HG03457 (cell line): Measurements from ENCODE around the gene CNPY3.
"Not testable (repeated sequence)": the region's sequence is repeated elsewhere in the genome, so short reads cannot be mapped to it uniquely, and the experiment has no call there.

Source experiments
- ATAC-seq: cut with Tn5 transposase; IDR thresholded peaks from one replicate; pipeline ENCODE4 v1.9.1; 2021; ENCODE audit warnings: moderate number of reproducible peaks; ENCODE audit not compliant: unreplicated experiment

The CNPY3 gene

GRCh38 chr6:42914546-42914945 is 14.7 kb upstream of the CNPY3 start:
- ATAC-seq = no peak

DNA sequence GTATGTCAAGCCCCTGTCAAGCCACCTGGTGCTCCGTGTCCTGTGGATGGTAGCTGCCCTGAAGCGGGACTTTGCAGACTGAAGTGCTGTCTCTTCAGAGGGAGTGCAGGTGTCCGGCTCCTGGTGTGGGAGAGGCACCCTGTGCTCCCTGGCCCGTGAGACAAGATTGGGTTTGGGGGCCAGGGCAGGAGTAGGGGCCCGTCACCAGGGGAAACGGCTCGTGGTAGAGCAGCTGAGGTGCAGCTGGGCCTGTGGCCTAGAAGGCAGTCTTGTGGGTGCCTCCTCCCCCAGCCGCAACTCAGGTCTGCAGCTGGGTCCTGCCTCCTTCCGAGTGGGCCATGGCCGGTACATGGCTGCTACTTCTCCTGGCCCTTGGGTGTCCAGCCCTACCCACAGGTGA is 13.5 kb upstream of the CNPY3 start, which contains the start of gene PTCRA:
Gene PTCRA (plus strand): TSS at position 322 of the 400 bp plus-strand sequence. CDS start 17 bp downstream, at position 339.
- no peak for ATAC-seq

DNA sequence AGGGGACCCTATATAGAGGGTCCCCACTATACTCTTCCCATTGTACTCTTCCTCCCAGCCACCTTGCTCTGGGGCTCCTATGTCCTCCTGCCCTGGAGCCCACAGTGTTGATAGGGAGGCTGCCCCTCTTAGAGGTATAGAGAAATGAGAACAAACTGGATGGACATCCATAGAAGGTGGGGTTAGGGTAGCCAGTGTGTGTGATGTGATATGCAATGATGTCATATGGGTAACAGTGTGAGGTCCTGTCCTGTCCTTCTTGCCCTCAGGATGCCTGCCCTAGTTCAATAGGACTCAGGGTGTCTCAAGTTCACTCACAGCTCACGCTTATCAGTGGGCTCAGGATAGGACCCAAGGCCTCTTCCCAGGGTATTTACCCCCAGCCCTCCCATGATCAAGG is 13.0 kb upstream of the CNPY3 start:
- no peak for ATAC-seq

DNA sequence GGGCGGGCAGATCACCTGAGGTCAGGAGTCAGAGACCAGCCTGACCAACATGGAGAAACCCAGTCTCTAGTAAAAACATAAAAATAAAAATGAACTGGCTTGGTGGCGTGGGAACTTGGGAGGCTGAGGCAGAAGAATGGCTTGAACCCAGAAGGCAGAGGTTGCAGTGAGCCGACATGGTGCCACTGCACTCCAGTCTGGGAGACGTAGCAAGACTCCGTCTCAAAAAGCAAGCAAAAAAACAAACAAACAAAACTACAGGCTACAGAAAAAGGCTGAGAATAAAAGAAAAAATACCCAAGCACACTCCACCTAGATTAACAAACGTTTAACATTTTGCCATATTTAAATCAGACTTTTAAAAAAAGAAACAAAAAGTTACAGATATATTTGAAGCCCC is 7.5 kb upstream of the CNPY3 start:
- no peak for ATAC-seq

GRCh38 chr6:42923666-42924065 is 5.6 kb upstream of the CNPY3 start:
- no peak for ATAC-seq

- ATAC-seq = no peak
Observed at GRCh38 chr6:42925248-42925857, 3.9 kb upstream of the CNPY3 start.

DNA sequence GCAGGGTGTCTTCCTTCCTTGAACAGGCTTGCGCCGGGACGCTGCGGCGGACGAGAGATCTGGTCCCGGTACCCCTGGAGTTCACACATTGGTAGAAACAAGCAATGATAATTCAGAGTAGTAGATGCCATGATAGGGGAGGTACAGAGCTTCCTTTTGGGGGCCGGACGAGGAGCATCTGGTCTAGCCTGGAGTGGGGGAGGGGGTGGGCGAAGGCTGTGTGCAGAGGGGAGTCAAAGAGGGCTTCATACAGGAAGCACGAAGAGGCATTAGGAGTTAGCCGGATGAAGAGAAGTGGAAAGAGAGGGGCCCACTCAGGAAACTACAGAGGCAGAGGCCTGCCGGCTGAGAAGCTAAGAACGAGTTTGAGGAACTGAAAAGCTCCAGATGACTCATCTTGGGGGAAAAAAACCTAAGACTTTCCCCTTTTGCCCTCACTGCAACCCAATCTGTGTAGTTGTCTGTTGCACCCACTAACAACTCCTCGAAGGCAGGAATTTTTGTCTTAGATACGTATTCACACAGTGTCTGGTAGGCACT is 611 bp downstream of the CNPY3 start:
- ATAC-seq = peak; percentile 38

DNA sequence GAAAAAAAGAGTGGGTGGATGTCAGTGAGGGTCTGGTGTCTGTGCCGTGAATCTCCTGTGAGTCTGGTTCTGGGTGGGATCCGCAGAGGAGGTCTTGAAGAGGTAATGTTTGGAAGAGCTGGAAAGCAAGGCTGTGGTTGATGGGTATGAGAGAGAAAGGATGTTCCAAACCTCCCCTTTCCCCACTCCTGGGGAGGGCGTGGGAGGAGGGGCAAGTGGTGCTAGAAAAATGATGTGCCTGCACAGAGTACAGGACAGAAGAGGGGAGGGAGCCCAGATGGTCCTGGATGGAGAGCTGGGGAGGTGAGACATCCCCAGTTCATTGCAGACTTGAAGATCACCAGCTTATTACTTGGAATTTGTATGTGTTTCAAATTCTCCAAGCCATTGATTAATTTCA is 3.1 kb downstream of the CNPY3 start:
- no peak for ATAC-seq

GRCh38 chr6:42933205-42933604 is 3.9 kb downstream of the CNPY3 start:
- no peak for ATAC-seq

- no peak for ATAC-seq
Observed at GRCh38 chr6:42935322-42935721, 6.0 kb downstream of the CNPY3 start.

- ATAC-seq = no peak
Observed at GRCh38 chr6:42936398-42936797, 7.1 kb downstream of the CNPY3 start.

DNA sequence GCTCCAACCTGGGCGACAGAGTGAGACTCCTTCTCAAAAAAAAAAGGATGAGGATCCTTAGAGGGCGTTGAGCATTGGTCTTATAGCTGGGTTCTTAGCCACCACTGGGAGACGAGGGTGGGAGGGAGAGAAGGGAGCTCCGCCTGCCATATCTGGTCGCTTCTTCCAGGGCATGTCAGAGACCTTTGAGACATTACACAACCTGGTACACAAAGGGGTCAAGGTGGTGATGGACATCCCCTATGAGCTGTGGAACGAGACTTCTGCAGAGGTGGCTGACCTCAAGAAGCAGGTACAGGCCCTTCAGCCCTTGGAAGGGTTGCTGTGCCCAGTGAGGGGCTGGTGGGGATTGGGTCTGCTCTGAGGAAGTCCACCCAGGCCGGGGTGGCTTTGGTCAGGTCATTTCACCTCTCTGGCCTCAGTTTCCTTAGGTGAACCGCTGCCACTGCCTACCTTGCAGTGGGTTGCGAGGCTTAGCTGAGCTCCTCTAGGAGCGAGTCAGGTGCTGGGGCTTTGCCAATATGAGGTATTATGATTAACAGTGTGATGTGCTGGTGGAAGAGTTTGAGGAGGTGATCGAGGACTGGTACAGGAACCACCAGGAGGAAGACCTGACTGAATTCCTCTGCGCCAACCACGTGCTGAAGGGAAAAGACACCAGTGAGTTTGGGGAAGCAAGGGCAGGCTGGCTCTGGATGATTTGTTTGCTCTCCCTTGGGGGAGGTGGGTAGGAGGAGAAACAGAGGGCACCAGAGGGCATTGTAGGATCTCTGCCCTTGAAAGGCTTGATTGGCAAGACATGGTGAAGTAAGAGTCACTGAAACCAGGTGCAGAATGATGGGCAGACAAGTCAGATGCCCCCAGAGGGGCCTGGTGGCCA is 8.5 kb downstream of the CNPY3 start:
- ATAC-seq = no peak

DNA sequence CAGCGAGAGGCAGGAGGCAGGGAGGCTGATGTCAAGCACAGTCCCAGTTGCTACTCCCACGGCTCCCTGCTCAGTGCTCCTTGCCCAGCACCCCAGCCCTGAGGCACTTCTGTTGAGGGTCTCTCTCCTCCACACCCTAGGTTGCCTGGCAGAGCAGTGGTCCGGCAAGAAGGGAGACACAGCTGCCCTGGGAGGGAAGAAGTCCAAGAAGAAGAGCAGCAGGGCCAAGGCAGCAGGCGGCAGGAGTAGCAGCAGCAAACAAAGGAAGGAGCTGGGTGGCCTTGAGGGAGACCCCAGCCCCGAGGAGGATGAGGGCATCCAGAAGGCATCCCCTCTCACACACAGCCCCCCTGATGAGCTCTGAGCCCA is 9.1 kb downstream of the CNPY3 start:
- no peak for ATAC-seq

GRCh38 chr6:42938987-42939809 is 9.9 kb downstream of the CNPY3 start:
- ATAC-seq = no peak

DNA sequence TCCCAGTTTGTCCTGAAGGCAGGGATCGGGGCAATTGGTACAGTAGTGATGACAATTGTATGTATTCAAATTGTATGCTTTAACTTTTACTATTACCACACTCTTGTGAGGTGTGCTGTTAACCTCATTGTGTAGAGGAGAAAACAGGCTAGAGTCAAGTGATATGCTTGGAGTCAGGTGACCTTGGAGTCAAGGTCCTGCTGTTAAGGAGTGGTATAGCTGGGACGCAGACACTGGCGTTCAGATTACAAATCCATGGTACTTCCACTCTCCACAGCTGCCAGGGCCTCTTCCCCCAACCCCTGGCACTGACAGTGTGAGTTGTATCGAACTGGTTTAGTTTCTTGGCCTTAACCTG is 10.5 kb downstream of the CNPY3 start:
- no peak for ATAC-seq

DNA sequence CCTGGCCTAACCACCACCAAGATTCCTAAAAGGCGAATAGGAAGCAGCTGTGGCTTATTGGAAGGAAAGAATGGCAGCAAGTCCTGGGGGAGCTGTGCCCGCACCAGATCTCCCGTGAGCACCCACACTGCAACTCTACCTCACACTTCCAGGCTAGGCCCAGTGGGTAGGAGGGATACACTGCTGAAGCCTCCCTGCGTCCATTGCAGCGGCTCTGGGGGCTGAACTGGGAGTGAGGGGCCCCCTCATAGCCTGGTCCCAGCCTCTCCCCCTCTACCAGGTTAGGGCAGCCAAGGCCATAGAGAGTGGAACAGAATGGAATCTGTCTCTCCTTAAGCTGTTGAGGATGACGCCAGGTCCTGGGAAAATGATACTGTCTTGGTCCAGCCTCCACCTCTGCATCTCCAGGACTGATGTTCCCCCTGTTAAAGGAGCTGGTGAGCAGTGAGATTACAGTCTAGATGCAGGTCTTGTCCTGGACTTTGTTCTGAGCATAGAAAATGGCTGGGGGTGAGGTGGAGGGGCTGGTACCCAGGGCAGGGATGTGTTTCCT is 11.3 kb downstream of the CNPY3 start:
- no peak for ATAC-seq

GRCh38 chr6:42941356-42941755 is 12.1 kb downstream of the CNPY3 start:
- ATAC-seq = not testable (repeated sequence)

DNA sequence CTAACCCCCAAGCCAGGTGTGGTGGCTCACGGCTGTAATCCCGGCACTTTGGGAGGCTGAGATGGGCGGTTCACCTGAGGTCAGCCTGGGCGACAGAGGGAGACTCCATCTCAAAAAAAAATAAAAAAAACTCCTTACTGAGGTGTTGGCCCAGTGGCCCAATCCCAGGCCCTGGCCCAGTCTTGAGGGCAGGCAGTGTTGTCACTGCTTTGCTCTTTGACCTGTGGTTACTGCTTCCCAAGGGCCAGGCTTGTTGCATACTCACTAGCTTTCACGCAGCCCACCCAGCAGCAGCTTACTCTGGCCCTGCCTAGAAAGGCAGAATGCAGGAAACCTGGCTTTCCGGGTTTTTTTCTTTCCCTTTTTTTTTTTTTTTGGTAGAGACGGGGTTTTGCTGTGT is 13.2 kb downstream of the CNPY3 start:
- no peak for ATAC-seq

DNA sequence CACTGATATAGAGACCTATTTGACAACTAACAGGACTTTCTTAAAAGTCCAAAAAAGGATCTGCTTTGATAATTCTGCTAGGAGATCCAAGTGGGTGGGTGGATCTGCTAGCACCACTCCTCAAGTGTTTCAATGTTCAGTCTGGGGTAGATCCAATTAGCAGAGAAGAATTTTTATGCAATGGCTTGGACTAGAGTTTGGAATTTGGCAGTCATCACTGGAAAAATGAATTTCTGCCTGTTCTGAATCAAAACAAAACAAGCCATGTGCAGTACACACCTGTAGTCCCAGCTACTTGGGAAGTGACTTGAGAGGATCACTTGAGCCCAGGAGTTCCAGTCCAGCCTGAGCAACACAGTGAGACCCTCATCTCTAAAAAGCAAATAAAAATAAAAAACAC is 18.7 kb downstream of the CNPY3 start:
- no peak for ATAC-seq

DNA sequence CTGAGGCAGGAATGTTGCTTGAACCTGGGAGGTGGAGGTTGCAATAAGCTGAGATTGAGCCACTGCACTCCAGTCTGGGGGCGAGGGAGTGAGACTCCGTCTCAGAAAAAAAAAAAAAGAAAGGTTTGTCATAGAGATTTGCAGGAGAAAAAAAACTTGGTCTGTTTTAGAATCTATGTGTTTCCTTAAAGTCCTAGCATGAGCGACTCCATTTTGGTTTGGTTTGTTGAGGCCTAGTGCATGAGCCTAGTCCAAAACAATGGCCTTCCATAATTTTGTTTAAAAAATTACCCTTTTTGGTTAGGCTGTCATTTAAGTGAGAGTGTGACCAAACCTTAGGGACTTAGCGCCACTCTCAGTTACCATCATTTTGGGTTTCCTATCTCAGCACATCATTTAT is 23.1 kb downstream of the CNPY3 start:
- no peak for ATAC-seq

DNA sequence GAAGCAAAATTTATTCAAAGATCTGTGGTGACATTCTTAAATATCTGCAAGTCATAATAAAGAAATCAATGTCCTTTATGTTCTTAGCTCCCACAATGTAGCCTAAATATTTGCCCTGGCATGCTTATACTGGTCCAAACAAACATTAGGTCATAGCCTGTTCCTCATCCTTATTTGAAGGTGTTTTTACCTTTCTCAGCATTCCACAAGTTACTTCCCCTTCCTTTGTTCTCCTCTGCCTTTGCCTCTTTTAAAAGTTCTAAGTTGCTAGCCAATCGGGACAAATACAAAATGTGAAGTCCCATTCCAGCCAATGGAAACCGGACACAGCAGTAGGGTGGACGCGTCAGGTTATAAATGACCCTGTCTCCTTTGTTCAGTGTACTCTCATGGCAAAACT is 25.1 kb downstream of the CNPY3 start:
- ATAC-seq = not testable (repeated sequence)
